H9 (cell line): ENCODE measurements around the gene SMCO1. TPM values are rescaled to one million over a fixed set of nuclear protein-coding genes. Genes with fewer than 3 reads are reported as not detected.
A peak's percentile ranks its signal among the peaks of the same experiment; 100 is the strongest.

ENCODE experiments used
- DNase-seq: peaks from one replicate; pipeline ENCODE4 v3.0.0-alpha.2; 2017
- H2AFZ ChIP-seq: one replicate; pipeline ENCODE4 v1.6.1; 2013; ENCODE audit warnings: mild to moderate bottlenecking, low read length, control low read depth, moderate library complexity
- H2AK5ac ChIP-seq: 2 replicates; pipeline ENCODE4 v1.6.1; 2013; ENCODE audit warnings: low read length, control low read depth, mixed read lengths; ENCODE audit not compliant: insufficient read length
- H2BK120ac ChIP-seq: one replicate; pipeline ENCODE4 v1.6.1; 2013; ENCODE audit warnings: low read depth, mild to moderate bottlenecking, low read length, control low read depth, inconsistent platforms; ENCODE audit not compliant: poor library complexity, severe bottlenecking
- H2BK12ac ChIP-seq: 2 replicates; pipeline ENCODE4 v1.6.1; 2013; ENCODE audit warnings: low read length, control low read depth, mixed read lengths, low read depth; ENCODE audit not compliant: insufficient read length
- H2BK15ac ChIP-seq: 2 replicates; pipeline ENCODE4 v1.6.1; 2013; ENCODE audit warnings: low read depth, low read length, control low read depth
- H2BK20ac ChIP-seq: one replicate; pipeline ENCODE4 v1.6.1; 2013; ENCODE audit warnings: low read depth, mild to moderate bottlenecking, low read length, control low read depth, inconsistent platforms; ENCODE audit not compliant: poor library complexity, severe bottlenecking
- H2BK5ac ChIP-seq: 2 replicates; pipeline ENCODE4 v1.6.1; 2013; ENCODE audit warnings: low read length, control low read depth, mixed read lengths; ENCODE audit not compliant: insufficient read length
- H3K14ac ChIP-seq: 2 replicates; pipeline ENCODE4 v1.6.1; 2013; ENCODE audit warnings: low read length, control low read depth; ENCODE audit not compliant: insufficient read depth
- H3K18ac ChIP-seq: 2 replicates; pipeline ENCODE4 v1.6.1; 2013; ENCODE audit warnings: low read depth, mild to moderate bottlenecking, mixed read lengths, low read length, control low read depth; ENCODE audit not compliant: insufficient read length
- H3K23ac ChIP-seq: 2 replicates; pipeline ENCODE4 v1.6.1; 2013; ENCODE audit warnings: low read length, control low read depth, mixed read lengths, low read depth; ENCODE audit not compliant: insufficient read length
- H3K23me2 ChIP-seq: 2 replicates; pipeline ENCODE4 v1.6.1; 2013; ENCODE audit warnings: low read depth, mild to moderate bottlenecking, mixed read lengths, low read length, control low read depth; ENCODE audit not compliant: insufficient read length, poor library complexity, severe bottlenecking
- H3K27ac ChIP-seq: 2 replicates; pipeline ENCODE4 v1.5.1; 2013; ENCODE audit warnings: low read length, control low read depth, mixed read lengths, low read depth; ENCODE audit not compliant: insufficient read length
- H3K27me3 ChIP-seq: 2 replicates; pipeline ENCODE4 v1.6.1; 2013; ENCODE audit warnings: low read length, control low read depth, inconsistent platforms; ENCODE audit not compliant: insufficient read depth
- H3K4ac ChIP-seq: 2 replicates; pipeline ENCODE4 v1.6.1; 2013; ENCODE audit warnings: low read depth, mild to moderate bottlenecking, control low read depth, inconsistent platforms, low read length, moderate library complexity
- H3K4me1 ChIP-seq: 2 replicates; pipeline ENCODE4 v1.6.1; 2013; ENCODE audit warnings: low read length, control low read depth, inconsistent platforms; ENCODE audit not compliant: insufficient read depth
- H3K4me2 ChIP-seq: 2 replicates; pipeline ENCODE4 v1.6.1; 2013; ENCODE audit warnings: low read length, control low read depth, mixed read lengths; ENCODE audit not compliant: insufficient read length, insufficient read depth
- H3K56ac ChIP-seq: 2 replicates; pipeline ENCODE4 v1.6.1; 2013; ENCODE audit warnings: low read depth, mild to moderate bottlenecking, mixed read lengths, low read length, control low read depth; ENCODE audit not compliant: insufficient read length
- H3K79me1 ChIP-seq: 2 replicates; pipeline ENCODE4 v1.6.1; 2013; ENCODE audit warnings: low read depth, mild to moderate bottlenecking, moderate library complexity, low read length, control low read depth, inconsistent platforms; ENCODE audit not compliant: insufficient read depth, poor library complexity, severe bottlenecking
- H3K79me2 ChIP-seq: 2 replicates; pipeline ENCODE4 v1.6.1; 2013; ENCODE audit warnings: low read length, control low read depth, inconsistent platforms; ENCODE audit not compliant: insufficient read depth
- H3K9ac ChIP-seq: 2 replicates; pipeline ENCODE4 v1.6.1; 2013; ENCODE audit warnings: low read length, control low read depth, mixed read lengths; ENCODE audit not compliant: insufficient read length; ENCODE audit errors: extremely low read depth
- H3K9me3 ChIP-seq: one replicate; pipeline ENCODE4 v1.6.1; 2013; ENCODE audit warnings: low read depth, low read length, inconsistent platforms; ENCODE audit not compliant: control insufficient read depth
- H3T11ph ChIP-seq: one replicate; pipeline ENCODE4 v1.6.1; 2013; ENCODE audit warnings: mild to moderate bottlenecking, low read length, control low read depth, inconsistent platforms
- H4K20me1 ChIP-seq: one replicate; pipeline ENCODE4 v1.6.1; 2013; ENCODE audit not compliant: control insufficient read depth, insufficient read length, insufficient read depth
- H4K5ac ChIP-seq: 2 replicates; pipeline ENCODE4 v1.6.1; 2013; ENCODE audit warnings: low read depth, mild to moderate bottlenecking, mixed read lengths, low read length, control low read depth; ENCODE audit not compliant: insufficient read length
- H4K8ac ChIP-seq: replicated peaks from 2 replicates; pipeline ENCODE4 v1.6.1; 2013; ENCODE audit warnings: low read length, control low read depth, mixed read lengths, low read depth; ENCODE audit not compliant: insufficient read length
- H4K91ac ChIP-seq: 2 replicates; pipeline ENCODE4 v1.6.1; 2013; ENCODE audit warnings: low read depth, mild to moderate bottlenecking, moderate library complexity, mixed read lengths, low read length, control low read depth; ENCODE audit not compliant: insufficient read length
- H3K27ac Mint-ChIP-seq, 3 experiments: 2 replicates in 2 of 3; 3 replicates in 1 of 3; pipeline ENCODE4 v1.8.0; 2020 to 2021; ENCODE audit warnings: mixed read lengths in 3 of 3, mild to moderate bottlenecking in 1 of 3, moderate library complexity in 1 of 3
- H3K27me3 Mint-ChIP-seq: 2 replicates; pipeline ENCODE4 v1.8.0; 2021; ENCODE audit warnings: low read depth, mild to moderate bottlenecking, moderate library complexity, mixed read lengths
- H3K36me3 Mint-ChIP-seq, 3 experiments: 2 replicates in 2 of 3; 3 replicates in 1 of 3; pipeline ENCODE4 v1.8.0; 2020 to 2021; ENCODE audit warnings: low read depth in 3 of 3, mixed read lengths in 3 of 3; ENCODE audit not compliant: insufficient read depth in 1 of 3
- H3K4me1 Mint-ChIP-seq, 2 experiments: 2 replicates each; pipeline ENCODE4 v1.8.0; 2020; ENCODE audit warnings: mixed read lengths in 2 of 2
- H3K4me3 Mint-ChIP-seq, 2 experiments: 2 replicates in 1 of 2; 3 replicates in 1 of 2; pipeline ENCODE4 v1.8.0; 2020 to 2021; ENCODE audit warnings: mild to moderate bottlenecking in 2 of 2, mixed read lengths in 2 of 2, moderate library complexity in 1 of 2
- H3K9me3 Mint-ChIP-seq, 2 experiments: 2 replicates in 1 of 2; 3 replicates in 1 of 2; pipeline ENCODE4 v1.8.0; 2020; ENCODE audit warnings: mild to moderate bottlenecking in 2 of 2, mixed read lengths in 2 of 2, moderate library complexity in 1 of 2
- CTCF ChIP-seq: fragments of 200-600 bp; sonication (generic); conservative IDR thresholded peaks from 3 replicates; pipeline ENCODE4 v1.8.0; 2021; ENCODE audit warnings: antibody characterized with exemption, mild to moderate bottlenecking
- WGBS: extraction: QIAGEN DNeasy Blood & Tissue Kit; methylation state at CpG from one replicate; pipeline ENCODE4 v1.1.7; 2013; ENCODE audit warnings: missing lambda C conversion rate, low lambda C conversion rate, mixed read lengths; ENCODE audit not compliant: insufficient read length; ENCODE audit errors: extremely low coverage; 5-methylcytosine and 5-hydroxymethylcytosine counted together
- total RNA-seq: library from RNA; stranded (reverse); gene quantifications from 2 replicates; pipeline ENCODE4 v1.2.1, GENCODE V29; 2021

Gene SMCO1
- total RNA-seq, 1 experiment from 2014 or later = not detected

GRCh38 chr3:196489747-196490146 is 25.4 kb downstream of the SMCO1 start:
- Mint-ChIP-seq H3K27ac (peak overlapping the region in 2 of 3 experiments; percentile 61 to 86; a peak in 3 of 7 replicates), H3K4me3 (no peak overlapping the region), H3K4me1 (peaks cover 0 to 15% of the 10 kb centered on the region in 2 experiments; a peak in 2 of 4 replicates), H3K36me3 (peaks cover 12 to 39% (median 24%) of the 10 kb centered on the region in 3 experiments; a peak in 6 of 7 replicates), H3K27me3 (no peaks in the 10 kb centered on the region), H3K9me3 (no peaks in the 10 kb centered on the region)
- no peak overlapping the region for H4K91ac ChIP-seq
- no peak overlapping the region for H3K9ac ChIP-seq
- H3K79me1 ChIP-seq = peaks cover 18% of the 10 kb centered on the region
- no peaks in the 10 kb centered on the region for H4K20me1 ChIP-seq
- H3K4me2 ChIP-seq = no peak overlapping the region
- H3K23me2 ChIP-seq = no peaks in the 10 kb centered on the region
- no peak overlapping the region for H3K56ac ChIP-seq
- H2BK20ac ChIP-seq = no peak overlapping the region
- H2BK5ac ChIP-seq = no peak overlapping the region
- H3K27me3 ChIP-seq = no peaks in the 10 kb centered on the region
- no peak overlapping the region for H3K23ac ChIP-seq
- no peak overlapping the region for H4K8ac ChIP-seq
- H4K5ac ChIP-seq = no peak overlapping the region
- no peak overlapping the region for H2AFZ ChIP-seq
- no peak overlapping the region for H2BK120ac ChIP-seq
- no CpG with 5 or more reads among the region's 10 CpGs for WGBS
- no peak for TF ChIP-seq CTCF
- no peak overlapping the region for H2BK15ac ChIP-seq
- H3K4me1 ChIP-seq = no peaks in the 10 kb centered on the region
- H3T11ph ChIP-seq = no peak overlapping the region
- no peak overlapping the region for H2BK12ac ChIP-seq
- H3K14ac ChIP-seq = no peak overlapping the region
- no peak overlapping the region for H2AK5ac ChIP-seq
- H3K27ac ChIP-seq = no peak overlapping the region
- H3K4ac ChIP-seq = no peak overlapping the region
- no peak overlapping the region for H3K18ac ChIP-seq
- no peaks in the 10 kb centered on the region for H3K9me3 ChIP-seq
- H3K79me2 ChIP-seq = peaks cover 26% of the 10 kb centered on the region
- DNase-seq = no peak
